HepG2 (cell line): ENCODE results near the gene DNAAF3. TPM values are rescaled to one million over a fixed set of nuclear protein-coding genes. Genes with fewer than 3 reads are reported as not detected.

Experiments used
- ATAC-seq: fragments of 200-7000 bp; cut with Tn5 transposase; 3 replicates; pipeline ENCODE4 v1.9.1; 2020; ENCODE audit warnings: mild to moderate bottlenecking, moderate library complexity
- BruUV-seq: library from RNA; stranded (reverse); fragments of 400-500 nt; replicated peaks from 2 replicates; lab custom pipeline; 2021; lab: Mats Ljungman, UMichigan
- CTCF ChIA-PET: fragments of 300-600 bp; formaldehyde crosslinking; extraction: SDS; loops from one replicate; lab custom pipeline; 2021; ENCODE audit warnings: low total read pairs, inconsistent platforms, low intra/inter-chr PET ratio; lab: Yijun Ruan, JAX
- POLR2A ChIA-PET: fragments of 350-600 bp; sonication (Branson Sonifier 250); formaldehyde crosslinking; loops from one replicate; lab custom pipeline; 2020; ENCODE audit warnings: antibody characterized with exemption, inconsistent platforms; lab: Yijun Ruan, JAX
- DNase-seq: peaks from one replicate; pipeline ENCODE4 v3.0.0-alpha.2; 2015; ENCODE audit warnings: low spot score
- FAIRE-seq: peaks from 3 replicates; lab custom pipeline; 2011; peaks lifted over from hg19 to GRCh38; lab: Jason Lieb, UNC
- H2AFZ ChIP-seq: one replicate; pipeline ENCODE4 v1.6.1; 2011; ENCODE audit warnings: low read length, inconsistent platforms
- H3K27ac ChIP-seq: fragments of 300-600 bp; 3 replicates; pipeline ENCODE4 v1.8.0; 2011; ENCODE audit warnings: mixed run types, mild to moderate bottlenecking, mixed read lengths, low read length, inconsistent platforms; ENCODE audit not compliant: insufficient read depth; ENCODE audit errors: extremely low read length
- H3K27me3 ChIP-seq, 2 experiments: fragments of 200-600 bp in 1 of 2; 2 replicates in 1 of 2; 3 replicates in 1 of 2; pipeline versions ENCODE4 v1.6.0 to v1.8.0; 2011; ENCODE audit warnings: low read length in 2 of 2, mild to moderate bottlenecking in 2 of 2, moderate library complexity in 2 of 2, inconsistent platforms in 1 of 2; ENCODE audit not compliant: insufficient read depth in 2 of 2, control insufficient read depth in 1 of 2
- H3K36me3 ChIP-seq, 2 experiments: fragments of 200-600 bp in 1 of 2; replicated peaks in 1 of 2; 2 replicates in 1 of 2; 3 replicates in 1 of 2; pipeline versions ENCODE4 v1.5.1 to v1.8.0; 2011; ENCODE audit warnings: low read length in 2 of 2, inconsistent platforms in 1 of 2; ENCODE audit not compliant: insufficient read depth in 2 of 2, control insufficient read depth in 1 of 2
- H3K4me1 ChIP-seq: 2 replicates; pipeline ENCODE4 v1.5.1; 2012; ENCODE audit warnings: low read length, inconsistent platforms; ENCODE audit not compliant: insufficient read depth
- H3K4me2 ChIP-seq: 2 replicates; pipeline ENCODE4 v1.6.0; 2011; ENCODE audit warnings: low read depth, low read length, inconsistent platforms
- H3K4me3 ChIP-seq, 3 experiments: fragments of 200-600 bp in 1 of 3; sonication (generic), shearing (Covaris generic) in 1 of 3; replicated peaks in 1 of 3; 2 replicates each; pipeline ENCODE4 v1.5.1; 2011 to 2016; ENCODE audit warnings: low read length in 3 of 3, inconsistent platforms in 2 of 3, low read depth in 2 of 3, mild to moderate bottlenecking in 2 of 3, control low read depth in 1 of 3, mixed read lengths in 1 of 3; ENCODE audit not compliant: insufficient read depth in 1 of 3
- H3K79me2 ChIP-seq: one replicate; pipeline ENCODE4 v1.6.1; 2011; ENCODE audit warnings: low read length, inconsistent platforms; ENCODE audit not compliant: insufficient read depth
- H3K9ac ChIP-seq: 2 replicates; pipeline ENCODE4 v1.6.0; 2011; ENCODE audit warnings: mild to moderate bottlenecking, low read depth, low read length, inconsistent platforms; ENCODE audit not compliant: insufficient read depth
- H3K9me3 ChIP-seq: 2 replicates; pipeline ENCODE4 v1.5.1; 2012; ENCODE audit warnings: mild to moderate bottlenecking, low read length
- H4K20me1 ChIP-seq: 2 replicates; pipeline ENCODE4 v1.6.0; 2011; ENCODE audit warnings: inconsistent platforms, mild to moderate bottlenecking, low read length, moderate library complexity; ENCODE audit not compliant: insufficient read depth
- EZH2 ChIP-seq: conservative IDR thresholded peaks from 2 replicates; pipeline ENCODE4 v1.6.1; 2012; ENCODE audit warnings: mild to moderate bottlenecking, low read depth, low read length, moderate library complexity
- LBX2 ChIP-seq: sonication (generic); formaldehyde crosslinking; IDR thresholded peaks from 2 replicates; pipeline ENCODE4 v1.5.0; 2020; ENCODE audit warnings: missing genetic modification reagents, mild to moderate bottlenecking, borderline replicate concordance
- NFE2L1 ChIP-seq: sonication (generic); formaldehyde crosslinking; IDR thresholded peaks from 2 replicates; pipeline ENCODE4 v1.4.0; 2020; ENCODE audit warnings: missing genetic modification reagents, mild to moderate bottlenecking, borderline replicate concordance
- REST ChIP-seq, 2 experiments: IDR thresholded peaks; 2 replicates each; pipeline ENCODE4 v1.6.1; 2011 to 2012; ENCODE audit warnings: low read length in 2 of 2, borderline replicate concordance in 1 of 2, low read depth in 1 of 2, mild to moderate bottlenecking in 1 of 2, moderate library complexity in 1 of 2
- ZNF510 ChIP-seq: sonication (generic); formaldehyde crosslinking; IDR thresholded peaks from 2 replicates; pipeline ENCODE4 v1.4.0; 2020; ENCODE audit warnings: low read depth, mild to moderate bottlenecking, missing genetic modification reagents
- ZNF782 ChIP-seq: sonication (generic); formaldehyde crosslinking; IDR thresholded peaks from 2 replicates; pipeline ENCODE4 v1.4.0; 2020; ENCODE audit warnings: missing genetic modification reagents, mild to moderate bottlenecking, borderline replicate concordance
- WGBS: methylation state at CpG from one replicate; pipeline ENCODE4 v1.1.6; 2017; ENCODE audit warnings: low lambda C conversion rate; 5-methylcytosine and 5-hydroxymethylcytosine counted together
- in situ Hi-C: cut with HindIII; loops from 2 replicates; pipeline ENCODE4 v1.10.0; 2017; ENCODE audit warnings: low pct_unique_long_range_greater_than_20kb; ENCODE audit not compliant: extremely low pct_ligation_motif_present
- intact Hi-C: fragments of 100-400 bp; cut with micrococcal nuclease; formaldehyde crosslinking; loops from one replicate; pipeline ENCODE4 v1.10.0; 2022; ENCODE audit not compliant: unreplicated experiment
- polyA plus RNA-seq, 8 experiments: library from polyadenylated mRNA; depleted of rRNA in 3 of 8; stranded (reverse) in 7 of 8; unstranded in 1 of 8; fragments of >200 nt; fragmentation: Illumina TruSeq in 4 of 8; extraction: Trizol in 4 of 8; gene quantifications; 2 replicates each; pipeline versions ENCODE4 v1.2.1 to v1.2.3, GENCODE V29; 2011 to 2016; ENCODE audit warnings: low read depth in 4 of 8, missing spikeins in 1 of 8, mixed read lengths in 1 of 8; ENCODE audit not compliant: insufficient read depth in 1 of 8
- total RNA-seq, 5 experiments: library from RNA; depleted of rRNA; stranded (reverse); fragments of >200 nt; fragmentation: Illumina TruSeq; extraction: Trizol; gene quantifications; 2 replicates each; pipeline ENCODE4 v1.2.3, GENCODE V29; 2016; ENCODE audit warnings: low read depth in 1 of 5

DNAAF3 gene
- total and polyA plus RNA-seq, 2 of the 13 experiments (the other 11 are each of a cell fraction or from before 2014, with no cell fraction given), result 0.30 to 0.40 TPM

DNA sequence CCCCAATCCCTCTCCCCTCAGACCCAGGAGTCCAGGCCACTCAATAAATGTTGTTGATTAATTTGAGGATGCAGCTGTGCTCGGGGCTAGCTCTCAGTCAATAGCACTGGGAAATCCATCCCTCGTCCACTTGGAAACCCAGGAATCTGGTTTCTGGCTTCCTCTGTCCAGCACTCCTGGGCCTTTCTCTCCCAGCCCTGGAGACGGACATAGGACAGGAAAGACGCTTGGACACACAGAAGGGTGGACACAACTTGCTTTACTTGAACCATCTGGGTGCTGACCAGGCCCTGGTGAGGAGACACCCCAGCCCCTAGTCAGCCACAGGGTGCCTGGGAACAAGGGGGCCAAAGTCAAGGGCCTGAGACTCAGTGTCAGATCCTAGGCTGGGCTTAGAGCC is 8.0 kb downstream of the DNAAF3 start:
- ChIA-PET POLR2A (interaction anchor here (0.9 kb wide), 1 partner anchor 12 kb away, joined by 3 read pairs; no protein-coding TSS in a partner anchor), CTCF (interaction anchor here (0.8 kb wide), 1 partner anchor 17 kb away, joined by 3 read pairs; no protein-coding TSS in a partner anchor)
- Histone ChIP-seq H3K79me2 (no peaks in the 10 kb centered on the region), H4K20me1 (no peaks in the 10 kb centered on the region), H3K4me3 (no peak overlapping the region), H3K27ac (no peak overlapping the region), H3K4me1 (peaks cover 20% of the 10 kb centered on the region), H3K36me3 (no peaks in the 10 kb centered on the region), H3K9ac (no peak overlapping the region), H3K27me3 (peaks cover 0 to 24% of the 10 kb centered on the region in 2 experiments; a peak in 2 of 5 replicates), H2AFZ (no peak overlapping the region), H3K4me2 (no peak overlapping the region), H3K9me3 (no peaks in the 10 kb centered on the region)
- 14% methylated on average over 2 of the region's 4 CpGs for WGBS
- BruUV-seq, result no TSS peak
- in situ Hi-C loops (no loop called here), intact Hi-C loops (no loop called here)
- DNase-seq, result no peak
- ATAC-seq, result no peak
- no peak for TF ChIP-seq LBX2 (CRISPR knock-in tag)
- TF ChIP-seq ZNF510 (CRISPR knock-in tag), result no peak
- no peak for TF ChIP-seq EZH2
- 0 out of 4 replicates have a peak, but pooled peaks of 1 of the 2 experiments have one; percentile 21 for TF ChIP-seq REST (IDR thresholded peaks at IDR 0.05; ENCODE audit: borderline replicate concordance in 1 of 2, low read depth in 1 of 2, low read length in 2 of 2)
- TF ChIP-seq NFE2L1 (CRISPR knock-in tag), result no peak
- no peak for TF ChIP-seq ZNF782 (CRISPR knock-in tag)
- FAIRE-seq, result no peak
